Measurements from ENCODE around the gene UBB.

UBB gene

DNA sequence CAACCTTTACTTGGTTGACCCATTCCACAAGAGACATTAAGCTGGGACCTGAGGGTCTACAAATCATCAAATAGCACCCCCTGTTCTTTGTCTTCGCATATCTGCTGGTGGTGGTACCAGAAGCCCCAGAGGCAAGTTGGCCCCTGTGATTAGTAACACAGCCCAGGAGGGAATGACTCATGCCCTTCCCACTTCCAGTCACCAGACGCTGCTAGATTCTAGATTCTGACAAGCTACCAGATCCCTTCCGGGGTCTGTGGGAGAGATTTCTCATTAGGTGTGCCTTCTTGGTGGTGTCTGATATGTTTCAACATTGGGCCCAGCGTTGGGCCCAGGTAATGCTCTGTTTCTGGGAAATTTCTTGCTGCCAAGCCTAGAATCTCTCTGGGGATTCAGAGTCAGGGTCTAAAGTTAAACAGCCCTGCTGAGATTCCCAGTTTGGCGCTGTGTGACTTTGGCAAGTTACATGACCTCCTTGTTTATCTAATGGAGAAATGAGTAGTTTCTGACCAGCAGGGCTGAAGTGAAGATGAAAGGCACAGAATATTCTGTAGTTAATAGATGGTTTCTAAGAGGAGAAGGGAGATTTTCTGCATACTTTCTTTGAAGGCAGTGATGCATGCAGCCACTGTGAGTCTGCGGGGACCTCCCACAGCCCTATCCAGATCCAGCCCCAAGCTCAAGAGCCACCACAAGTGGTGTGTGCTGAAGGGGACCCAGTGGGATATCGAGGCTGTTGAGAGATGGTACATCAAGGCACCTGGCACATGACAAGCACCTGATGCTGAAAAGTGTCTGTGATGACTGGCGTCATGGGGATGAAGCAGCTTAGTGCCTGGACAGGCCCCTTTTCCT, 38.4 kb downstream of the UBB start:
- no peak for DNase-seq

GRCh38 chr17:16419929-16420271, 39.0 kb downstream of the UBB start:
- DNase-seq: peak; percentile 52

DNA sequence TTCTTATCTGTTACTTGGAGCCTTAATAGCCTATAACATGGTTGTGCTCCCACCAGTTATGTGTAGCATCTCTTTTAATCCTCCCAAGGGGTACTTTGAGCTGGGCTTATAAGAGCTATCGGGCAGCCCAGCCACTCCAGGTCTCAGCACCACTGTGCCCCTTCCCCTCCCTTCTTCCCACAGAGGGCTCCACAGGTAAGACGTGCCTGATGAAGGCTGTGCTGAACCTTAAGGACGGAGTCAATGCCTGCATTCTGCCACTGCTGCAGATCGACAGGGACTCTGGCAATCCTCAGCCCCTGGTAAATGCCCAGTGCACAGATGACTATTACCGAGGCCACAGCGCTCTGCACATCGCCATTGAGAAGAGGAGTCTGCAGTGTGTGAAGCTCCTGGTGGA, 41.5 kb downstream of the UBB start:
- no peak for DNase-seq

DNA sequence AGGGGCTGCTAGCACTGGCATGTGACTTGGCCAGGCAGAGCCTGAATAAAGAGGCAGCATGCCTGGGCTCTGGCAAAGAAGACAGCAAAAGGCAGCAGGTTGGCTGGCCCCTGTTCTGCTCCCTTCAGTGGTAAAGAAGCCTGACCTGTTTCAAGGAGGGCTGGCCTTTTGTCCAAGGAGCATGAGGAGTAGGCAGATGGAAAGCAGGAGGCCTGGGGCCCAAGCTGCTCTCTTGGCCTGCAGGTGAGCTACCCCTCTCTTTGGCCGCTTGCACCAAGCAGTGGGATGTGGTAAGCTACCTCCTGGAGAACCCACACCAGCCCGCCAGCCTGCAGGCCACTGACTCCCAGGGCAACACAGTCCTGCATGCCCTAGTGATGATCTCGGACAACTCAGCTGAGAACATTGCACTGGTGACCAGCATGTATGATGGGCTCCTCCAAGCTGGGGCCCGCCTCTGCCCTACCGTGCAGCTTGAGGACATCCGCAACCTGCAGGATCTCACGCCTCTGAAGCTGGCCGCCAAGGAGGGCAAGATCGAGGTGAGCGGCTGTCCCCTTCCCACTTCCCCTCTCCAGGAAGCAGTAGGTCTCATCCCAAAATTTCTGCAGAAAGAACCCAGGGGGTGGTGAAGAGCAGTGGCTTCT, 42.5 kb downstream of the UBB start:
- no peak for DNase-seq

DNA sequence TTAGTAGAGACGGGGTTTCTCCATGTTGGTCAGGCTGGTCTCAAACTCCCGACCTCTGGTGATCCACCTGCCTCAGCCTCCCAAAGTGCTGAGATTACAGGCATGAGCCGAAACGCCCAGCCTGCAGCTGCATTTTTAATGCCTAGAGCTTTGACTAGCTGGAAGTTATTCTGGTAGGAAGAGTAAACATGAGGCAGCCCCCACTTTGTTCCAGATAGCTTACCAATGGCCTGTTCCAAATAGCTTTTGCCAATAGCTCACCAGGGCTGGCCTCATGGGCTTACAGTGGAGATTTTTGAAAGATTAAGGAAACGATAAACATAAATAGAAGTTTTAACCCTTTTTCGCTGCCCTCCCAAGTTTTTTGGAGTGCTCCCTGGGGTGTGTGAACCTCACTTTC, 44.3 kb downstream of the UBB start:
- no peak for DNase-seq

GRCh38 chr17:16425698-16426659, 45.1 kb downstream of the UBB start:
- DNase-seq: no peak

DNA sequence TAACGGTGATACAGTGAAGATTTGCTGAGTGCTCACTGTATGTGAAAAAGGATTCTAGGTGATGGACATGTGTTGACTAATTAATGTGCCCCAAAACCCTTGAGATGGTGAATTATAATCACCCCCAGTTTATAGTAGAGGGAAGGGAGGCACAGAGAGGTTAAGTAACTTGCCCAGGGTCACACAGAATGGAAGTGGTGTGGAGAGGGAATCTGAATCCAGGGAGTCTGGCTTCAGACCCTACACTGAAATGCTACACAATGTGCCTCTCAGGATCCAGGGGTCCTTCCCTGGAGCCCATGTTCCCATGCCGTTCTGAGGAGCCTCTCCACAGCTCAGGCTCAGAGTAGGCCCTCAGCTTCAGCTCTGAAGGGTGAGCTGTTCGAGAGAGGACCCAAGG, 46.1 kb downstream of the UBB start:
- no peak for DNase-seq

DNA sequence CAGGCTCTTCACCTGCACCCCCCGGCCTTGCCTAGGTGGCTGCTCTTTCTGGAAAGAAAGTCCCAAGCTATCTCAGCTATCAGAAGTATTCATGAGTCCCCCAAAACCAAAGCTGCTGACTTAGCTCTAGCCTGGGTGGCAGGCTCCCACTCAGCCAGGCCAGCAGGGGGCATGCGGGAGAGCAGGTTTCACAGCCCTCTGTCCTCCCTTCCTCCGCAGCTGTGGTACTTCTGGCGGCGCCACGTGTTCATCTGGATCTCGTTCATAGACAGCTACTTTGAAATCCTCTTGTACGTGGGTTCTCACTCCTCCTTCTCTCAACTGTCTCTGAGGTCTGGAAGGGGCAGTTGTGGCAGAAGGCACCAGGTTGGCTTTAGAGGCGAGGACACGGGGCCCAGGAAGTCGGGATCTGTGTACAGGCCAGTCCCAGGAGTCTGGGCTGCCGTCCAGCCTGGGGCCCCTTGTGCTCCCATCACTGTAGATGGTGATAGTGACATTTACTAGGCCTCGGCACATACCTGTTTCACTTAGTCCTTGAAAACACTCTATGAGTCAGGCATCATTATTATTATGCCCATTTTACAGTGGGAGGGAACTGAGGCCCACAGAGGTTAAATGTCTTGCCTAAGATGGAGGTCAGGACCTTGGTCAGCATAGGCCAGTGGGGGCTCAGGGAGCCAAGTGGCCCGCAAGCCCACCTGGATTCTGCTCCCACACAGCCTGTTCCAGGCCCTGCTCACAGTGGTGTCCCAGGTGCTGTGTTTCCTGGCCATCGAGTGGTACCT, 47.4 kb downstream of the UBB start:
- no peak for DNase-seq

DNA sequence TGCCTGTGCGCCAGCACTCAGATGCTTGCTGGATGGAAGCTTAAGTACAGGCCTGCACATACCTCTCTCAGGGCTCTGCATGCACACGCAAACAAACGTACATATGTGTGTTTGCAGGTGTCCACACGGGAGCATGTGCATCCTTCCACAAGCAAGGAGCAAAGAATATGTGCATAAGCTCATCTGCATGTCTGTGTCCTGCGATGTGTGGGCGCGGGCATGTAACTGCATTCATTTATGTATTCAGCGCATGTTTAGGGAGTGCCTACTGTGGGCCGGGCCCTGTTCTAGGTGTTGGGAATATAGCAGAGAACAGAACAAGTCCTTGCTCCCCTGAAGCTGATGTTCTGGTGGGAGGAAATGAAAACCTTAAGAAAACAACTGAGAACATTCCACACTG, 48.2 kb downstream of the UBB start:
- no peak for DNase-seq

DNA sequence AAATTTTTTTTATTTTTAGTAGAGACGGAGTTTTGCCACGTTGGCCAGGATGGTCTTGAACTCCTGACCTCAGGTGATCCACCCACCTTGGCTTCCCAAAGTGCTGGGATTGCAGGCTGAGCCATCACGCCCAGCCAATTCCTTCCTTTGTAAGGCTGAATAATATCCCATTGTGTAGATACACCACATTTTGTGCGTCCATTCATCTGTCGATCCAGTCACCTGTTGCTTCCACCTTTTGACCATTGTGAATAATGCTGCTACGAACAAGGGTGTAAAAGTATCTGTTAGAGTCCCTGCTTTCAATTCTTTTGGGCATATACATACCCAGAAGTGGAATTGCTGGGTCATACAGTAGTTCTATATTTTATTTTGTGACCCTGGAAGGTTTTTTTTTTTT, 49.8 kb downstream of the UBB start:
- no peak for DNase-seq

- no peak for DNase-seq
Measured at GRCh38 chr17:16432017-16432416, 51.1 kb downstream of the UBB start.
